ENCODE results near the gene AHNAK2.
A peak's percentile ranks its signal among the peaks of the same experiment; 100 is the strongest.

Gene AHNAK2

GRCh38 chr14:105011312-105011990 is 33.3 kb upstream of the AHNAK2 start:
- no peak for DNase-seq

GRCh38 chr14:105010891-105011291 is 32.7 kb upstream of the AHNAK2 start:
- no peak for DNase-seq

DNA sequence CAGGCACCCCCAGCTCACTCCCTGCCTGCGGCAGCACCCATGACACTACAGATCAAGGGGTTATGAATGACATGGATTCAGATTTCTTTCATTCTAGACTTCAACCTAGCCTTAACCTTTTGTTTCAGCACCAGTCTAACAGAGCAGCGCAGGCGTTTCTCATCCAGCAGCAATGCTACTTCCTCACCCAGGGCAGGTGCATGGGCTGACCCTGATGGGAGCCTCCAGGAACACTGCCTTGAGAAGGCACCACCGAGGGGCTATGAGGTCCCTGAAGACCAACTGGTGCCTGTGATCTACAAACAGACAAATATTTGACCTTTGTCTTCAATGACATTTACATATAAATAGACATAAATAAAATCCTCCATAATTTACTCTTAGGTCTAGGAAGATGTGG is 31.9 kb upstream of the AHNAK2 start:
- no peak for DNase-seq

- DNase-seq: no peak
Measured at GRCh38 chr14:105007593-105008264, 29.6 kb upstream of the AHNAK2 start.

DNA sequence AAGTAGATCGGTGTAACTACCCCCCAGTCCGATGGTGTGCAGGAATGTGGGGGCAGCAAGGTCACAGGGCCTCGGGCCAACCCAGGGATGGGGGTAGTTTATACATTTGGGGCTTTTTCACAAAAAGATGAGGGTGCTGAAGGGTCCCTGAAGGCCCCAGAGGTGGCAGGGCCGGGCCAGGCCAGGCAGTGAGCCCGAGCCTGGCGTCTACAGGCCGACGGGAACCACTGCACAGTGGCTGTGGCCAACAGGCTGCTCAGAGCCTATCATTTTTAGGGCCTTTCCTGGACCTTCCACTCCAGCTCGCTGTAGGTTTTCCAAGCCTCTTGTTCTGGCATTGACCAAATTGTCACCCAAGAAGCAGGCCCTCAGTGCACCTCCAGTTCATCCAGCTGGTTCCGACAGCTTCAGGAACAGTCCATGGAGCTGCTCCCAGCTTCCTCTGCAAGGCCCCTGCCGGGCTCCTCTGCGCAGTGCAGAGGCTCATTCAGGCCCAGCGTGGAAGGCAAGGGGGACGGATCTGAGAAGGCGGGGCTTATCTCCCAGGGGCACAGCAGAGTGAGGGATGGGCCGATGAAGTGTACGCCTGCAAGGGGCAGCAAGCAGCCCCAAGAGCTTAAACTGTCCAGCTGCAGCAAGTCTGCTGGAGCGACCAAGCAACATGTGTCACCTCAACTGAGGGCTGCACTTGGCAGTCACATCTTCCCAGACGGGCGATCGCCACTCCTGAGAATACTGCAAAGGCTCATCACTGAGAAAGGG is 28.8 kb upstream of the AHNAK2 start:
- no peak for DNase-seq

- DNase-seq: no peak
Measured at GRCh38 chr14:105005929-105006830, 28.0 kb upstream of the AHNAK2 start.

DNA sequence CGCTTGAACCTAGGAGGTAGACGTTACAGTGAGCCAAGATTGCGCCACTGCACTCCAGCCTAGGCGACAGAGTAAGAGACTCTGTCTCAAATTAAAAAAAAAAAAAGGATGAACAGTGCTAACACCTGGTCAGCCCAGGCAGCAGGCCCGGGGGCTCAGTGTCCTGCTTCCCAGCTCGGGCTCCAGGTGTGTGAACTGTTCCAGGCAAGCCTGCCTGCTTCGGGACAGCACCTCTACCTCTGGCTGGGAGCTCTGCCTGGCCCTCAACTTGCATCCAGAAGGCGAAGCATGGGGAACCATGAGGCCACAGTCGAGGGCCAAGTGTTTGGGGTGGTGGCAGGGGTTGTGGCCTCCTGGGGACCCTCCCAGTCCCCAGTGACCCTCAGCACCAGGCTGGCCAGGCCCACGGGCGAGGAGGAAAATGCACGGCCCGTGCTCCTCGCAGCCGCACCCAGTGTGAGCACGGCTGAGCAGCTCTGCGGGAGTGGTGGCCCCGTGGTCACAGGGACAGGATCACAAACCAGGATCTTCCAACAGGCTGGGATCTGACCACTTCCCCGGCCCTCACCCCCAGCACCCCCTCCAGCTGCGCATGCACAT is 27.3 kb upstream of the AHNAK2 start:
- DNase-seq: no peak

- DNase-seq: no peak
Measured at GRCh38 chr14:104999361-104999760, 21.2 kb upstream of the AHNAK2 start.

GRCh38 chr14:104998801-104999200 is 20.6 kb upstream of the AHNAK2 start:
- no peak for DNase-seq

- no peak for DNase-seq
Measured at GRCh38 chr14:104996483-104996882, 18.3 kb upstream of the AHNAK2 start.

DNA sequence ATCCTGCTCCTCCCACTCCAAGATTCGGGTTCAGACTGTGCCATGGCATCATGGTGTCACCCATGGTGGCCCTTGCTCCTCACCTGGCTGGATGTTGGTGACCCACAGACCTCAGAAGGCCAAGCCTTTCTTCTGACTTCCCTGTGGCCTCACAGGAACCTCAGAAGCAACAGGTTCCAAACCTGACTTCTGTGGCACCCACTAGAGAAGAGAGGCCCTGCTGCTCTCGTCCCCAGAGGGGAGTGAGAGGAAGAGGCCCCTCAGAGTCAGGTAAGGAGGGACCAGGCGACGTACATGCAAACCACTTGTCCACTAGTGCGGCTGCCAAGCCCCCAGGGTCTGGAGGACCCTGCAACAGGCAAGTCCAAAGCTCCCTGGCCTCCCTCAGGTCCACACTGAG is 17.9 kb upstream of the AHNAK2 start:
- DNase-seq: no peak

GRCh38 chr14:104994978-104995377 is 16.8 kb upstream of the AHNAK2 start:
- DNase-seq: no peak

GRCh38 chr14:104993808-104994591 is 15.8 kb upstream of the AHNAK2 start:
- DNase-seq: no peak

DNA sequence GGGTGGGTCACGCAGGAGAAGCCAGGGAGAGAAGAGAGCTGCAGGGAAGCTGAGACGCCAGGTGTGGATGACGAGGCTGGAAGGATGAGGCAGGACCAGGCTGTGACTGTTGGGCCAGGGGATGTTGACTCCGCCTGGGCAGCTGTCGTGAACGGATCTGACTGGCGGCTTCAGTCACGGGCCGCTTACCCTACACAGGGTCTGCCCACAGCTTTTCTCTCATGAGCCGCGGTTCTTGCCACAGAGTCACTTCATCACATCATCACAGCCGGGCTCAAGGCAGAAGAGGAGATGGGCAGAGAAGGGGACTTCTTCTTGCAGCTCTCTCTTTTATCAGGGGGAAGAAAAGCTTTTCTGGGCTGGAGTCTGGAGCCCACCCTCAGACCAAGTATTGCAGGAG is 15.1 kb upstream of the AHNAK2 start:
- no peak for DNase-seq

DNA sequence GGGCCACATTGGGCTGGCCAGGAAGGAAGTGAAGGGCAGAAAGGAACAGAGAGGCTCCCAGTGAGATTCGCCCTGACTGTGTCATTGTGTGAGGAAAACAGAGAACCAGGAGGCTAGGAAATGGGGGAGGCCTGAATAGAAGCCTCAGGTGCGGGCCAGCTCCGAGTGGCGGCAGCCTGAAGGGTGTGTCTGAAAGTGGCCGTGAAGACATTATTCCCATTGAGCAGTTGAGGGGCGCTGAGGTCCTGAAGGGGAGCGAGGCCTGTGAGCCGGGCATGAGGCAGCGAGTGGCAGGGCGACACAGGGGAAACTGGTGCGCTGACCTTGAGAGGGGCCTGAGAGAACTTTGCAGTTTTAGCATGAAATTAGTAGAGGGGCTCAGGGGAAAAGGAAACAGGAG is 14.3 kb upstream of the AHNAK2 start:
- no peak for DNase-seq

GRCh38 chr14:104991896-104992230 is 13.7 kb upstream of the AHNAK2 start:
- no peak for DNase-seq

- no peak for DNase-seq
Measured at GRCh38 chr14:104989951-104990303, 11.8 kb upstream of the AHNAK2 start.

- DNase-seq: no peak
Measured at GRCh38 chr14:104989236-104989950, 11.2 kb upstream of the AHNAK2 start.

- DNase-seq: no peak
Measured at GRCh38 chr14:104986487-104987164, 8.5 kb upstream of the AHNAK2 start.

DNA sequence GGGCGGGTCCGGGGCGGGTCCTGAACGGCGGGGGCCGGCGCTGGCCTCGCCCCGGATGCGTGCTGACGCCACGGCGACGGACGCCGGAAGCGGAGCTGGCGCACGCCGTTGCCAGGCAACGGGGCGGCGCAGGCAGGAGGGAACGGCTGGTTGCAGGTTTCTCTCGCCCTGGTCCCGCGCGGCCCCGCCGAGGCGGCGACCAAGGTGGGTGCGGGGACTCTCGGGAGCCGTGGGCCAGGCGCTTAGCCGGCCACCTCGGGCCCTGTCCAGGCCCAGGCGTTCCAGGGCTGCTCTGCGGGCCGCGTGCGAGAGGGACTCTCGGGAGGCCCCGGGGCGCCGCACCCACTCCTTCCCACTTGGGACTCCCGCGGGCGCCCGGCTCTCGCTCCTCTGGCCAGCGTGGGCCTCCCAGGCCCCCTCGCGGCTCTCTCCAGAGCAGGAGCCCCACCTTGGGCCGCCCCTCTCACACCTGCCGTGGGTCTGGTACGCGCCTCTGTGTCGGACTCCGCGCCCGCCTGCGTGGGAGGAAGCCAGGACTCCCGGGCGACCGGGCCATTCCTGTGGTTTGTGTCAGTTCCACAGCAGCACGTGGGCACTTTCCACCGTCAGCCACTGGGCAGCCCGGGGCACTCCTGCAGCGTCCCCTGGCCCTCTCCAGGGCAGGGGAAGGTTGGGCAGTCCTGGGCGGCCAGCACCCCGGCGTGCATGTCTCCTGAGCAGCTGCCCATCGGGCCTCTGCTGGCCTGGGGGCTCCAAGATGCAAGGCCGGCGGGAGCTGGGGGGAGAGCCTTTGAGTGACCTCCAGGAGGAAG is 7.7 kb upstream of the AHNAK2 start, which contains the start of gene CLBA1:
Gene CLBA1, plus strand, starts transcription at position 114 of the 812 bp plus-strand sequence. Its CDS starts 644 bp downstream, at position 758.
- DNase-seq: peak; percentile 70
